ENCODE data around the gene MRPS9.

- no peak for TF ChIP-seq ZNF561 (CRISPR knock-in tag; conservative IDR thresholded peaks at IDR 0.05)
- TF ChIP-seq CTCF (IDR thresholded peaks at IDR 0.05 in 2 of 3, conservative IDR thresholded peaks at IDR 0.05 in 1 of 3; ENCODE audit: insufficient read depth in 2 of 3, low read depth in 1 of 3, low read length in 3 of 3), result no peak
- TF ChIP-seq REST (IDR thresholded peaks at IDR 0.05; ENCODE audit: borderline replicate concordance), result no peak
- TF ChIP-seq REST (CRISPR knock-in tag; IDR thresholded peaks at IDR 0.05; ENCODE audit: low read depth), result no peak
- no peak for TF ChIP-seq ELF4 (CRISPR knock-in tag; IDR thresholded peaks at IDR 0.05)
- no peak for TF ChIP-seq SAFB (IDR thresholded peaks at IDR 0.05; ENCODE audit: borderline replicate concordance, low read depth, low read length)
- TF ChIP-seq KLF1 (tag; IDR thresholded peaks at IDR 0.05), result no peak
- no peak for TF ChIP-seq KAT2B (IDR thresholded peaks at IDR 0.05; ENCODE audit: low read depth, low read length)
- TF ChIP-seq SMAD4 (CRISPR knock-in tag; conservative IDR thresholded peaks at IDR 0.05), result no peak
- no peak for TF ChIP-seq NR3C1 (CRISPR knock-in tag; IDR thresholded peaks at IDR 0.05)
- TF ChIP-seq FOXK2 (conservative IDR thresholded peaks at IDR 0.05 in 1 of 2, IDR thresholded peaks at IDR 0.05 in 1 of 2; ENCODE audit: low read depth in 2 of 2), result no peak
- TF ChIP-seq SRF (CRISPR knock-in tag; IDR thresholded peaks at IDR 0.05), result no peak
- TF ChIP-seq BCLAF1 (IDR thresholded peaks at IDR 0.05; ENCODE audit: borderline replicate concordance in 1 of 2, control insufficient read depth in 1 of 2, low read depth in 2 of 2, low read length in 1 of 2), result no peak
Measured at GRCh38 chr2:105042189-105042588, 4.3 kb downstream of the MRPS9 start.

Measured in K562 (cell line).